SU-DHL-6 (cell line): ENCODE measurements around the gene RETREG2.
"Not testable (repeated sequence)": the region's sequence is repeated elsewhere in the genome, so short reads cannot be mapped to it uniquely, and the experiment has no call there.

ENCODE experiments used
- H2AFZ ChIP-seq: fragments of 200-600 bp; sonication (generic); 2 replicates; pipeline ENCODE4 v1.6.1; 2014; ENCODE audit warnings: low read depth, mild to moderate bottlenecking, moderate library complexity, mixed read lengths, antibody characterized with exemption, low read length; ENCODE audit not compliant: severe bottlenecking
- H3F3A ChIP-seq: fragments of 200-600 bp; shearing (Covaris generic); 2 replicates; pipeline ENCODE4 v1.6.0; 2016; ENCODE audit warnings: antibody characterized with exemption, mild to moderate bottlenecking; ENCODE audit not compliant: insufficient read depth
- H3K27ac ChIP-seq: fragments of 200-600 bp; sonication (generic); 2 replicates; pipeline ENCODE4 v1.5.1; 2016; ENCODE audit warnings: low read depth, mild to moderate bottlenecking, low read length, moderate library complexity, mixed read lengths
- H3K27me3 ChIP-seq: fragments of 200-600 bp; sonication (generic), shearing (Covaris generic); 2 replicates; pipeline ENCODE4 v1.6.0; 2014; ENCODE audit warnings: mild to moderate bottlenecking, low read length
- H3K36me3 ChIP-seq: fragments of 200-600 bp; sonication (generic); 2 replicates; pipeline ENCODE4 v1.6.1; 2014; ENCODE audit warnings: mild to moderate bottlenecking, low read length, mixed read lengths
- H3K4me2 ChIP-seq: fragments of 300-600, 200-600 bp; shearing (Covaris generic), sonication (generic); 2 replicates; pipeline ENCODE4 v1.6.0; 2014; ENCODE audit warnings: low read length, low read depth, mild to moderate bottlenecking; ENCODE audit not compliant: poor library complexity, severe bottlenecking
- H3K4me3 ChIP-seq: fragments of 200-600 bp; sonication (generic); 2 replicates; pipeline ENCODE4 v1.5.1; 2014; ENCODE audit warnings: antibody characterized with exemption, low read length, mild to moderate bottlenecking, mixed read lengths; ENCODE audit not compliant: insufficient read depth, poor library complexity, severe bottlenecking
- H3K79me2 ChIP-seq: fragments of 200-600 bp; sonication (generic); 2 replicates; pipeline ENCODE4 v1.6.1; 2014; ENCODE audit warnings: mild to moderate bottlenecking, low read length, moderate library complexity; ENCODE audit not compliant: insufficient read depth
- H3K9ac ChIP-seq: fragments of 200-600 bp; sonication (generic); 2 replicates; pipeline ENCODE4 v1.7.0; 2014; ENCODE audit warnings: mild to moderate bottlenecking, low read length
- H3K9me2 ChIP-seq: fragments of 200-600 bp; sonication (generic); replicated peaks from 2 replicates; pipeline ENCODE4 v1.6.1; 2014; ENCODE audit warnings: low read length; ENCODE audit not compliant: insufficient read depth
- H3K9me3 ChIP-seq: fragments of 200-600 bp; sonication (generic); 2 replicates; pipeline ENCODE4 v1.6.1; 2014; ENCODE audit warnings: low read length, mixed read lengths; ENCODE audit not compliant: insufficient read depth
- H4K20me1 ChIP-seq: fragments of 200-600 bp; sonication (generic); 2 replicates; pipeline ENCODE4 v1.6.1; 2014; ENCODE audit warnings: low read depth, mild to moderate bottlenecking, antibody characterized with exemption, low read length, moderate library complexity, mixed read lengths
- EZH2phosphoT487 ChIP-seq: fragments of 200-600 bp; sonication (generic), shearing (Covaris generic); conservative IDR thresholded peaks from 2 replicates; pipeline ENCODE4 v1.6.1; 2018; ENCODE audit warnings: mild to moderate bottlenecking, antibody characterized with exemption, low read length, moderate library complexity, mixed read lengths
- TF ChIP-seq, protein P1 (sequence below): fragments of 200-600 bp; sonication (generic); IDR thresholded peaks from one replicate; pipeline ENCODE4 v1.5.1; 2017; ENCODE audit warnings: antibody characterized with exemption, mild to moderate bottlenecking, low read length, moderate library complexity; ENCODE audit not compliant: insufficient read depth, poor library complexity, severe bottlenecking

RETREG2 gene

DNA sequence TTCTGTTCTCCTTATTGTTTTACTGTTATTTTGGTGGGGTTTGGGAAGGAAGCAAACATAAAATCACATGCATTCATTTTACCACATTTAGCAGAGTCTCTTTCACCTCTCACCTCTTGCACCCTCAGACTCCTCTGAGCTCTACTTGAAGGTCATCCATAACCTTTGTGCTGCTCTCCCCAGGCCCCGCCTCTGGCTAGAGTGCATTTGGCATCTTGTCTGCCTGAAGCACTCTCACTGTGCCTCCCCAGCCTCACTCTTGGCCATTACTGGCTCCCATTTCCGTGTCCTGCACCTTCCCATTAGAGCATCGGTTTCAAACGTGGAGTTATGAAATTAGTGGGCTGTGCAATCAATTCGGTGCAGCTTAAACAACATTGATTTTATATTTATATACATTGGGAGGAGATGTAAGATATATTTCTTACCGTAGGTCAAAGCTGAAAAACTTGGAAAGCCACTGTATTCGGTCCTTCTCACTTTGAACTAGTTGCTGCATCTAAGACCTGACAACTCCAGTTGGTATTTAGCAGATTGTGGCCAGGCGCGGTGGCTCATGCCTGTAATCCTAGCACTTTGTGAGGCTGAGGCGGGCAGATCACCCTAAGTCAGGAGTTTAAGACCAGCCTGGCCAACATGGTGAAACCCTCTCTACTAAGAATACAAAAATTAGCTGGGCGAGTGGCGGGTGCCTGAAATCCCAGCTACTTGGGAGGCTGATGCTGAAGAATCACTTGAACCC lies 21.6 kb downstream of the RETREG2 start:
- no peak for TF ChIP-seq EZH2phosphoT487
- TF ChIP-seq, protein P1, sequence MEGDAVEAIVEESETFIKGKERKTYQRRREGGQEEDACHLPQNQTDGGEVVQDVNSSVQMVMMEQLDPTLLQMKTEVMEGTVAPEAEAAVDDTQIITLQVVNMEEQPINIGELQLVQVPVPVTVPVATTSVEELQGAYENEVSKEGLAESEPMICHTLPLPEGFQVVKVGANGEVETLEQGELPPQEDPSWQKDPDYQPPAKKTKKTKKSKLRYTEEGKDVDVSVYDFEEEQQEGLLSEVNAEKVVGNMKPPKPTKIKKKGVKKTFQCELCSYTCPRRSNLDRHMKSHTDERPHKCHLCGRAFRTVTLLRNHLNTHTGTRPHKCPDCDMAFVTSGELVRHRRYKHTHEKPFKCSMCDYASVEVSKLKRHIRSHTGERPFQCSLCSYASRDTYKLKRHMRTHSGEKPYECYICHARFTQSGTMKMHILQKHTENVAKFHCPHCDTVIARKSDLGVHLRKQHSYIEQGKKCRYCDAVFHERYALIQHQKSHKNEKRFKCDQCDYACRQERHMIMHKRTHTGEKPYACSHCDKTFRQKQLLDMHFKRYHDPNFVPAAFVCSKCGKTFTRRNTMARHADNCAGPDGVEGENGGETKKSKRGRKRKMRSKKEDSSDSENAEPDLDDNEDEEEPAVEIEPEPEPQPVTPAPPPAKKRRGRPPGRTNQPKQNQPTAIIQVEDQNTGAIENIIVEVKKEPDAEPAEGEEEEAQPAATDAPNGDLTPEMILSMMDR = no peak
- Histone ChIP-seq H3K4me2 (no peak overlapping the region), H3K27me3 (no peaks in the 10 kb centered on the region), H3K9me3 (no peaks in the 10 kb centered on the region), H4K20me1 (no peaks in the 10 kb centered on the region), H3F3A (no peaks in the 10 kb centered on the region), H2AFZ (no peak overlapping the region), H3K9me2 (no peaks in the 10 kb centered on the region), H3K9ac (no peak overlapping the region), H3K36me3 (no peaks in the 10 kb centered on the region), H3K79me2 (no peaks in the 10 kb centered on the region), H3K27ac (no peak overlapping the region), H3K4me3 (no peak overlapping the region)

DNA sequence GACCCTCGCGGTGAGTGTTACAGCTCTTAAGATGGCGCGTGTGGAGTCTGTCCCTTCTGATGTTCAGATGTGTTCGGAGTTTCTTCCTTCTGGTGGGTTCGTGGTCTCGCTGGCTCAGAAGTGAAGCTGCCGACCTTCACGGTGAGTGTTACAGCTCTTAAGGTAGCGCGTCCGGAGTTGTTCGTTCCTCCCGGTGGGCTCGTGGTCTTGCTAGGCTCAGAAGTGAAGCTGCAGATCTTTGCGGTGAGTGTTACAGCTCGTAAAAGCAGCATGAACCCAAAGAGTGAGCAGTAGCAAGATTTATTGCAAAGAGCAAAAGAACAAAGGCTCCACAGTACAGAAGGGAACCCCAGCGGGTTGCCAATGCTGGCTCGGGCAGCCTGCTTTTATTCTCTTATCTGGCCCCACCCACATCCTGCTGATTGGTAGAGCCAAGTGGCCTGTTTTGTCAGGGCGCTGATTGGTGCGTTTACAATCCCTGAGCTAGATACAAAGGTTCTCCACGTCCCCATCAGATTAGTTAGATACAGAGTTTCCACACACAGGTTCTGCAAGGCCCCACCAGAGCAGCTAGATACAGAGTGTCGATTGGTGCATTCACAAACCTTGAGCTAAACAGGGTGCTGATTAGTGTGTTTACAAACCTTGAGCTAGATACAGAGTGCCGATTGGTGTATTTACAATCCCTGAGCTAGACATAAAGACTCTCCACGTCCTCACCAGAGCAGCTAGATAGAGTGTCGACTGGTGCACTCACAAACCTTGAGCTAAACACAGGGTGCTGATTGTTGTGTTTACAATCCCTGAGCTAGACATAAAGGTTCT lies 22.6 kb downstream of the RETREG2 start:
- H3K27ac ChIP-seq, H3K27me3 ChIP-seq, H3K9me3 ChIP-seq, H4K20me1 ChIP-seq, H3K36me3 ChIP-seq, H3K4me3 ChIP-seq, H3K9me2 ChIP-seq, H3F3A ChIP-seq, H3K4me2 ChIP-seq, H2AFZ ChIP-seq, H3K79me2 ChIP-seq, H3K9ac ChIP-seq: not testable (repeated sequence)

DNA sequence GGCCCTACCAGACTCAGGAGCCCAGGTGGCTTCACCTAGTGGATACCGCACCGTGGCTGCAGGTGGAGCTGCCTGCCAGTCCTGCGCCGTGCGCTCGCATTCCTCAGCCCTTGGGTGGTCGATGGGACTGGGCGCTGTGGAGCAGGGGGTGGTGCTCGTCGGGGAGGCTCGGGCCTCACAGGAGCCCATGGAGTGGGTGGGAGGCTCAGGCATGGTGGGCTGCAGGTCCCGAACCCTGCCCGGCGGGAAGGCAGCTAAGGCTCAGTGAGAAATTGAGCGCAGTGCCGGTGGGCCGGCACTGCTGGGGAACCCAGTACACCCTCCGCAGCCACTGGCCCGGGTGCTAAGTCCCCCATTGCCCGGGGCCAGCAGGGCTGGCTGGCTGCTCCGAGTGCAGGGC lies 23.3 kb downstream of the RETREG2 start:
- not testable (repeated sequence) for H3K27me3 ChIP-seq, H3K79me2 ChIP-seq, H3F3A ChIP-seq, H3K9ac ChIP-seq, H4K20me1 ChIP-seq, H3K4me3 ChIP-seq, H3K36me3 ChIP-seq, H2AFZ ChIP-seq, H3K27ac ChIP-seq, H3K9me3 ChIP-seq, H3K4me2 ChIP-seq, H3K9me2 ChIP-seq

DNA sequence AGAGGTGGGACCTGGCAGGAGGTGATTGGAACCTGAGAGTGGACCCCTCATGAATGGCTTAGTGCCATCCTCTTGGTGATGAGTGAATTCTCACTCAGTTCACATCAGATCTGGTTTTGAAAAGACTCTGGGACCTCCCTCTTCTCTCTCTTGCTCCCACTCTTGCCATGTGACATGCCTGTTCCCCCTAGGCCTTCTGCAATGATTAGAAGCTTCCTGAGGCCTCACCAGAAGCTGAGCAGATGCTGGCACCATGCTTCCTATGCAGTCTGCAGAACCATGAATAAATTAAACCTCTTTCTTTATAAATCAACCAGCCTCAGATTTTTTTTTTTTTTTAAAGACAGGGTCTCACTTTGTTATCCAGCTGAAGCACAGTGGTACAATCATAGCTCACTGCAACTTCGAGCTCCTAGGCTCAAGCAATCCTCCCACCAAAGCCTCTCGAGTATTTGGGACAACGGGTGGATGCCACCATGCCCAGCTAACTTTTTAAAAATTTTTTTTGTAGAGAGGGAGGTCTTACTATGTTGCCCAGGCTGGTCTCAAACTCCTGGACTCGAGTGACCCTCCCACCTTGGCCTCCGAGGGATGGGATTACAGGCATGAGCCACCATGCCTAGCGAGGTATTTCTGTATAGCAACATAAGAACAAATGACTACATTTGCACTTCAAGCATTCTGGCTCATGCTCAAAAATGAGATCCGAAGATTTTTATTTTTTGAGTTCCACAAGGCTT lies 26.5 kb downstream of the RETREG2 start:
- no peaks in the 10 kb centered on the region for H4K20me1 ChIP-seq
- TF ChIP-seq, protein P1 = no peak
- no peak for TF ChIP-seq EZH2phosphoT487
- no peak overlapping the region for H3K9ac ChIP-seq
- H3K9me3 ChIP-seq = no peaks in the 10 kb centered on the region
- H3K9me2 ChIP-seq = no peaks in the 10 kb centered on the region
- no peaks in the 10 kb centered on the region for H3F3A ChIP-seq
- no peak overlapping the region for H3K27ac ChIP-seq
- no peaks in the 10 kb centered on the region for H3K36me3 ChIP-seq
- H3K27me3 ChIP-seq = no peaks in the 10 kb centered on the region
- no peaks in the 10 kb centered on the region for H3K79me2 ChIP-seq
- H3K4me2 ChIP-seq = no peak overlapping the region
- no peak overlapping the region for H3K4me3 ChIP-seq
- H2AFZ ChIP-seq = no peak overlapping the region
